HCT116 (cell line): ENCODE results near the gene LRRIQ1. TPM values are rescaled to one million over a fixed set of nuclear protein-coding genes. Genes with fewer than 3 reads are reported as not detected.

Experiments
- ATAC-seq: fragments of 200-7000 bp; cut with Tn5 transposase; 2 replicates; pipeline ENCODE4 v1.9.1; 2020; ENCODE audit warnings: mild to moderate bottlenecking, moderate library complexity
- BruUV-seq: library from RNA; stranded (reverse); fragments of 400-500 nt; replicated peaks from 2 replicates; lab custom pipeline; 2021; lab: Mats Ljungman, UMichigan
- CTCF ChIA-PET: fragments of 300-600 bp; sonication (Branson Sonifier 250); formaldehyde crosslinking; loops from one replicate; lab custom pipeline; 2021; ENCODE audit warnings: antibody characterized with exemption; lab: Charles Lee
- POLR2A ChIA-PET: fragments of 300-600, 350-600 bp; sonication (Branson Sonifier 250); formaldehyde crosslinking; loops from one replicate; lab custom pipeline; 2021; ENCODE audit warnings: antibody characterized with exemption; lab: Charles Lee
- RAD21 ChIA-PET, 2 experiments: fragments of 300-600 bp; sonication (Branson Sonifier 250); formaldehyde crosslinking; loops; one replicate each; lab custom pipeline; 2023; ENCODE audit warnings: low total read pairs in 2 of 2; ENCODE audit not compliant: uncharacterized antibody in 2 of 2, unreplicated experiment in 2 of 2, low non-redundant PET in 1 of 2; lab: Charles Lee
- DNase-seq: peaks from one replicate; pipeline ENCODE4 v3.0.0-alpha.2; 2010; ENCODE audit warnings: low read depth, low spot score
- H2AFZ ChIP-seq: fragments of 200-600 bp; shearing (Covaris generic), sonication (generic); 2 replicates; pipeline ENCODE4 v1.6.1; 2017; ENCODE audit warnings: low read depth, mixed run types, mixed read lengths, antibody characterized with exemption, low read length; ENCODE audit not compliant: poor library complexity, severe bottlenecking
- H3K27ac ChIP-seq: 2 replicates; pipeline ENCODE4 v1.5.1; 2012; ENCODE audit warnings: low read depth, low read length
- H3K27me3 ChIP-seq: fragments of 200-600 bp; sonication (generic); 2 replicates; pipeline ENCODE4 v1.6.1; 2016; ENCODE audit warnings: mixed run types, low read length, mixed read lengths; ENCODE audit not compliant: insufficient read depth
- H3K36me3 ChIP-seq, 2 experiments: fragments of 200-500 bp in 1 of 2; fragments of 200-600 bp in 1 of 2; sonication (Bioruptor generic) in 1 of 2; sonication (generic) in 1 of 2; 2 replicates each; pipeline versions ENCODE4 v1.5.1 to v1.6.1; 2014 to 2016; ENCODE audit warnings: low read length in 2 of 2, inconsistent platforms in 1 of 2, mixed read lengths in 1 of 2, mixed run types in 1 of 2; ENCODE audit not compliant: insufficient read depth in 2 of 2, control insufficient read depth in 1 of 2
- H3K4me1 ChIP-seq, 2 experiments: fragments of 200-600 bp in 1 of 2; sonication (generic) in 1 of 2; 2 replicates each; pipeline versions ENCODE4 v1.5.1 to v1.6.1; 2012 to 2017; ENCODE audit warnings: low read length in 2 of 2, inconsistent platforms in 1 of 2, mild to moderate bottlenecking in 1 of 2, mixed read lengths in 1 of 2, mixed run types in 1 of 2, moderate library complexity in 1 of 2; ENCODE audit not compliant: insufficient read depth in 2 of 2, control insufficient read depth in 1 of 2
- H3K4me2 ChIP-seq: fragments of 200-600 bp; sonication (generic); 2 replicates; pipeline ENCODE4 v1.6.1; 2017; ENCODE audit warnings: mixed run types, low read length, mixed read lengths
- H3K4me3 ChIP-seq, 2 experiments: fragments of 200-600 bp in 1 of 2; sonication (generic) in 1 of 2; replicated peaks in 1 of 2; 2 replicates each; pipeline ENCODE4 v1.5.1; 2011 to 2016; ENCODE audit warnings: low read length in 2 of 2, control low read depth in 1 of 2, low read depth in 1 of 2, mild to moderate bottlenecking in 1 of 2, mixed read lengths in 1 of 2, mixed run types in 1 of 2
- H3K79me2 ChIP-seq: fragments of 200-600 bp; sonication (generic); 2 replicates; pipeline ENCODE4 v1.6.1; 2017; ENCODE audit warnings: mild to moderate bottlenecking, mixed run types, low read length, moderate library complexity, mixed read lengths; ENCODE audit not compliant: insufficient read depth
- H3K9ac ChIP-seq: fragments of 200-600 bp; sonication (generic); 2 replicates; pipeline ENCODE4 v1.6.1; 2016; ENCODE audit warnings: low read length, mixed read lengths
- H3K9me2 ChIP-seq: fragments of 200-600 bp; sonication (generic), shearing (Covaris generic); 2 replicates; pipeline ENCODE4 v1.6.1; 2017; ENCODE audit warnings: mixed run types, mild to moderate bottlenecking, moderate library complexity; ENCODE audit not compliant: insufficient read depth
- H3K9me3 ChIP-seq, 2 experiments: fragments of 200-500 bp in 1 of 2; fragments of 200-600 bp in 1 of 2; sonication (Bioruptor generic) in 1 of 2; sonication (generic) in 1 of 2; 2 replicates each; pipeline ENCODE4 v1.6.1; 2014 to 2017; ENCODE audit warnings: low read length in 2 of 2, mixed read lengths in 2 of 2, inconsistent platforms in 1 of 2, low read depth in 1 of 2, mild to moderate bottlenecking in 1 of 2, mixed run types in 1 of 2, moderate library complexity in 1 of 2; ENCODE audit not compliant: control insufficient read depth in 1 of 2, insufficient read depth in 1 of 2
- H4K20me1 ChIP-seq: fragments of 200-600 bp; sonication (generic), shearing (Covaris generic); 2 replicates; pipeline ENCODE4 v1.6.1; 2017; ENCODE audit warnings: mixed run types, mild to moderate bottlenecking, moderate library complexity; ENCODE audit not compliant: insufficient read depth
- CEBPB ChIP-seq: IDR thresholded peaks from 2 replicates; pipeline ENCODE4 v1.6.1; 2012; ENCODE audit warnings: low read depth
- ELF1 ChIP-seq: IDR thresholded peaks from 2 replicates; pipeline ENCODE4 v1.6.1; 2012; ENCODE audit warnings: low read depth, borderline replicate concordance
- EZH2 ChIP-seq: fragments of 200-600 bp; sonication (generic); IDR thresholded peaks from 2 replicates; pipeline ENCODE4 v1.6.1; 2017; ENCODE audit warnings: antibody characterized with exemption, mixed run types
- MAX ChIP-seq: IDR thresholded peaks from 2 replicates; pipeline ENCODE4 v1.6.1; 2012
- POLR2A ChIP-seq: IDR thresholded peaks from 2 replicates; pipeline ENCODE4 v1.7.0; 2011; ENCODE audit warnings: borderline replicate concordance; ENCODE audit not compliant: insufficient read depth, insufficient read length; ENCODE audit errors: extremely low read depth
- RAD21 ChIP-seq: IDR thresholded peaks from 2 replicates; pipeline ENCODE4 v1.6.1; 2012; ENCODE audit warnings: low read depth, mild to moderate bottlenecking
- SIN3A ChIP-seq: IDR thresholded peaks from 2 replicates; pipeline ENCODE4 v1.6.1; 2012; ENCODE audit warnings: low read depth
- SRF ChIP-seq: IDR thresholded peaks from 2 replicates; pipeline ENCODE4 v1.6.1; 2012; ENCODE audit warnings: low read depth
- TCF7L2 ChIP-seq: IDR thresholded peaks from 2 replicates; pipeline ENCODE4 v1.7.0; 2011; ENCODE audit warnings: borderline replicate concordance, inconsistent platforms; ENCODE audit not compliant: insufficient read depth, insufficient read length; ENCODE audit errors: extremely low read depth
- ZBTB33 ChIP-seq: IDR thresholded peaks from 2 replicates; pipeline ENCODE4 v1.6.1; 2011; ENCODE audit warnings: mild to moderate bottlenecking, low read length, moderate library complexity; ENCODE audit not compliant: insufficient replicate concordance; ENCODE audit errors: extremely low read depth
- ZFX ChIP-seq: fragments of 450-650 bp; IDR thresholded peaks from 2 replicates; pipeline ENCODE4 v1.6.1; 2017
- ZNF274 ChIP-seq: fragments of 200-500 bp; sonication (Bioruptor generic); IDR thresholded peaks from 2 replicates; pipeline ENCODE4 v1.6.1; 2014; ENCODE audit warnings: mild to moderate bottlenecking, low read depth, low read length, inconsistent platforms
- intact Hi-C: fragments of 100-400 bp; cut with micrococcal nuclease; formaldehyde crosslinking; loops from 2 replicates; pipeline ENCODE4 v1.10.0; 2022
- total RNA-seq: library from RNA; stranded (reverse); gene quantifications from one replicate; pipeline ENCODE4 v1.2.1, GENCODE V29; 2021; ENCODE audit not compliant: unreplicated experiment
- TF ChIP-seq, protein P1 (sequence below): IDR thresholded peaks from 2 replicates; pipeline ENCODE4 v1.6.1; 2012; ENCODE audit warnings: low read depth

The LRRIQ1 gene
- total RNA-seq, 1 experiment from 2014 or later, result 0.89 TPM

DNA sequence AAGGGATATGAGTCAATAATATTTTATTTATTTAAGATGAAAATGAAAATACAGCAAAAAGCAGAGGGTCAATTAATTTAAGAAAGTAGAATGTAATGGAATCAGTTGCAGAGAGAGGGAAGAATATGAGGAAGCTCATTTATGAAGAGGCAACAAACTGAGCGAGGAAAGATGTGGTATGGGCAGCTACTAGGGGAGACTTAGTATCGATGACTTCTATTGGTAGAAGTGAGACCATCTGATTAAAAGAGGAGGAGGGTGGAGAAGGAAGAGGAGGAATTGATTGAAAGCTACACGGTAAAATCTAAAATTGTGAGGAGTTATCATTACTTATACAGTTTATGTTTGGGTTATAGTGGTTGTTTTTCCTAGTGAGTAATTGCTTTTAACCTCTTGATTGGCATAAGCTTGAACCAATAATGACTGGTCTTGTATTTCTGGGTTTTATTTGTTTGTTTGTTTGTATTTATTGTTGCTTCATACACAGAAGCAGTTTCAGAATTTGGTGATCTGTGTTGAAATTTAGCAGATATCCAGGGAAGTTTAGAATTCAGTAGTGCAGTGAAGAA lies 121.0 kb downstream of the LRRIQ1 start:
- no peak overlapping the region for H3K9ac ChIP-seq
- ChIA-PET CTCF (interaction anchor here (0.6 to 3.2 kb wide), 3 partner anchors 285 to 311 kb away, joined by 3 to 32 read pairs (median 8); no protein-coding TSS in a partner anchor), RAD21 (interaction anchor here in 1 of 2 experiments (1.1 kb wide), 1 partner anchor 285 kb away, joined by 3 read pairs; no protein-coding TSS in a partner anchor), POLR2A (no interaction called here)
- peak; percentile 40; the same call in 1 of the 2 replicates for ATAC-seq
- peak overlapping the region; percentile 37 for H3K4me2 ChIP-seq
- no peaks in the 10 kb centered on the region for H3K27me3 ChIP-seq
- H3K4me3 ChIP-seq, result no peak overlapping the region
- DNase-seq, result no peak
- H3K4me1 ChIP-seq, result no peaks in the 10 kb centered on the region
- H3K79me2 ChIP-seq, result no peaks in the 10 kb centered on the region
- H3K9me2 ChIP-seq, result no peaks in the 10 kb centered on the region
- H3K36me3 ChIP-seq, result no peaks in the 10 kb centered on the region
- no peaks in the 10 kb centered on the region for H4K20me1 ChIP-seq
- peak overlapping the region; percentile 83 for H2AFZ ChIP-seq
- no peak overlapping the region for H3K27ac ChIP-seq
- intact Hi-C loops, result loop anchor here (2.0 kb wide), 2 partner anchors 284 to 764 kb away; no protein-coding TSS in a partner anchor
- no TSS peak for BruUV-seq
- H3K9me3 ChIP-seq, result no peaks in the 10 kb centered on the region
- TF ChIP-seq, protein P1, sequence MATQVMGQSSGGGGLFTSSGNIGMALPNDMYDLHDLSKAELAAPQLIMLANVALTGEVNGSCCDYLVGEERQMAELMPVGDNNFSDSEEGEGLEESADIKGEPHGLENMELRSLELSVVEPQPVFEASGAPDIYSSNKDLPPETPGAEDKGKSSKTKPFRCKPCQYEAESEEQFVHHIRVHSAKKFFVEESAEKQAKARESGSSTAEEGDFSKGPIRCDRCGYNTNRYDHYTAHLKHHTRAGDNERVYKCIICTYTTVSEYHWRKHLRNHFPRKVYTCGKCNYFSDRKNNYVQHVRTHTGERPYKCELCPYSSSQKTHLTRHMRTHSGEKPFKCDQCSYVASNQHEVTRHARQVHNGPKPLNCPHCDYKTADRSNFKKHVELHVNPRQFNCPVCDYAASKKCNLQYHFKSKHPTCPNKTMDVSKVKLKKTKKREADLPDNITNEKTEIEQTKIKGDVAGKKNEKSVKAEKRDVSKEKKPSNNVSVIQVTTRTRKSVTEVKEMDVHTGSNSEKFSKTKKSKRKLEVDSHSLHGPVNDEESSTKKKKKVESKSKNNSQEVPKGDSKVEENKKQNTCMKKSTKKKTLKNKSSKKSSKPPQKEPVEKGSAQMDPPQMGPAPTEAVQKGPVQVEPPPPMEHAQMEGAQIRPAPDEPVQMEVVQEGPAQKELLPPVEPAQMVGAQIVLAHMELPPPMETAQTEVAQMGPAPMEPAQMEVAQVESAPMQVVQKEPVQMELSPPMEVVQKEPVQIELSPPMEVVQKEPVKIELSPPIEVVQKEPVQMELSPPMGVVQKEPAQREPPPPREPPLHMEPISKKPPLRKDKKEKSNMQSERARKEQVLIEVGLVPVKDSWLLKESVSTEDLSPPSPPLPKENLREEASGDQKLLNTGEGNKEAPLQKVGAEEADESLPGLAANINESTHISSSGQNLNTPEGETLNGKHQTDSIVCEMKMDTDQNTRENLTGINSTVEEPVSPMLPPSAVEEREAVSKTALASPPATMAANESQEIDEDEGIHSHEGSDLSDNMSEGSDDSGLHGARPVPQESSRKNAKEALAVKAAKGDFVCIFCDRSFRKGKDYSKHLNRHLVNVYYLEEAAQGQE, result no peak
- TF ChIP-seq POLR2A, result no peak

- no peaks in the 10 kb centered on the region for H3K79me2 ChIP-seq
- H3K9me2 ChIP-seq, result no peaks in the 10 kb centered on the region; the same call in none of the 2 replicates
- no peak overlapping the region for H3K4me2 ChIP-seq
- no peaks in the 10 kb centered on the region for H3K27me3 ChIP-seq
- no peak overlapping the region for H3K27ac ChIP-seq
- H2AFZ ChIP-seq, result no peak overlapping the region
- TF ChIP-seq ELF1 (no peak), SIN3A (no peak), SRF (no peak), MAX (no peak), ZBTB33 (no peak), CEBPB (no peak), EZH2 (no peak), TCF7L2 (no peak), POLR2A (no peak), RAD21 (no peak), ZNF274 (no peak), ZFX (no peak)
- no peaks in the 10 kb centered on the region for H4K20me1 ChIP-seq
- DNase-seq, result no peak
- H3K9me3 ChIP-seq, result no peaks in the 10 kb centered on the region
- H3K4me3 ChIP-seq, result no peak overlapping the region
- CTCF ChIA-PET, result no interaction called here
- no peak for ATAC-seq
- no peaks in the 10 kb centered on the region for H3K36me3 ChIP-seq
- H3K9ac ChIP-seq, result no peak overlapping the region
- RAD21 ChIA-PET, result no interaction called here
- no peaks in the 10 kb centered on the region for H3K4me1 ChIP-seq
- BruUV-seq, result no TSS peak
- intact Hi-C loops, result no loop called here
- POLR2A ChIA-PET, result no interaction called here
Observed at GRCh38 chr12:85163752-85164321, 127.7 kb downstream of the LRRIQ1 start.
